Natural killer cell treated with Interleukin-12 subunit alpha and Interleukin-12 subunit beta and Interleukin-15 and Interleukin-18, amount 100 ng/mL, for 72 hours (primary cell): ENCODE data around the gene ACTR6. TPM values are rescaled to one million over a fixed set of nuclear protein-coding genes. Genes with fewer than 3 reads are reported as not detected.

Source experiments
- ATAC-seq, 2 donors: fragments of 150-1000 bp; cut with Tn5 transposase in 1 of 2; sonication (Bioruptor Pico), chemical (Tn5 transposase) in 1 of 2; 2 replicates each; pipeline ENCODE4 v1.10.0; 2021
- DNase-seq: peaks from one replicate; pipeline ENCODE4 v3.0.0; 2022; ENCODE audit warnings: low spot score
- H3K27ac Mint-ChIP-seq, 2 donors: 1 replicate in 1 of 2; 2 replicates in 1 of 2; pipeline ENCODE4 v1.8.0; 2022; ENCODE audit warnings: mixed read lengths in 2 of 2, mild to moderate bottlenecking in 1 of 2, moderate library complexity in 1 of 2
- H3K27me3 Mint-ChIP-seq, 2 donors: 1 replicate in 1 of 2; 2 replicates in 1 of 2; pipeline ENCODE4 v1.8.0; 2022; ENCODE audit warnings: mixed read lengths in 2 of 2
- H3K36me3 Mint-ChIP-seq: one replicate; pipeline ENCODE4 v1.8.0; 2022; ENCODE audit warnings: mixed read lengths
- H3K4me1 Mint-ChIP-seq, 2 donors: 1 replicate in 1 of 2; 2 replicates in 1 of 2; pipeline ENCODE4 v1.8.0; 2022; ENCODE audit warnings: low read depth in 2 of 2, mixed read lengths in 2 of 2, mild to moderate bottlenecking in 1 of 2
- H3K4me3 Mint-ChIP-seq: one replicate; pipeline ENCODE4 v1.8.0; 2022; ENCODE audit warnings: mixed read lengths
- H3K9me3 Mint-ChIP-seq: 2 replicates; pipeline ENCODE4 v1.8.0; 2022; ENCODE audit warnings: mixed read lengths
- total RNA-seq, 2 donors: library from RNA; stranded (reverse); gene quantifications; one replicate each; pipeline ENCODE4 v1.2.3, GENCODE V29; 2022

Gene ACTR6
- 10 to 100 TPM; 24.0 to 47.6 TPM for total RNA-seq

DNA sequence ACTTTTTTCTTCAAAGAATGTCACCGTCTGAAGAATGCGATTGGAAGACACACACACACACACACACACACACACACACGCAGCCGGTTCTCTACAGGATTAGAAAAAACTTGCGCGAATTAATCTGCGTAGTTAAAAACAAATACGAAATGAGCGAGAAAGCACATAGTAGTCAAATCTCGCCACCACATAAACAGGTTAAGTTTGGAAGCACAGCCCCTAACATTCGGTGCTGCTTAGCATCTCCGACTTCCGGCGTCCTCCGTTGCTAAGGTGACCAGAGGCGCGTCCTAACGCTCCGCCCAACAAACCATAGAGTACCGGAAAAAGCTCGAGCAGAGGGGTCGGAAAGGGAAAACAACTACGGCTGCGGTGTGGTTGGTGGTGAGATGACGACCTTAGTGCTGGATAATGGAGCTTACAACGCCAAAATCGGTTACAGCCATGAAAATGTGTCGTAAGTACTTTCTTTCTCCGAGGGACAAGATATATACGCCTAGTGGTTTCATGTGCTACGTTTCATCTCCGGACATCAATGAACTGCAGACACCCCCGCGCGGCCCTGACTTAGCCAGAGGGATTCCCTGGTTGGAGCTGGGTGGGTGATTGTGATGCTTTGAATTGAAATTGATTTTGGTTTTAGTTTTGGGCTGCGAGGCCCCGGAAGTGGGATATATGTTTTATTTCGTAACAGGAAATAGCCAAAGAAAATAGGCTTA lies at the start of gene ACTR6:
Gene ACTR6, plus strand, starts transcription at position 353 of the 719 bp plus-strand sequence. Its CDS starts 37 bp downstream, at position 390.
- Mint-ChIP-seq H3K4me3 (peak within 1 kb of the TSS; percentile 98), H3K27ac (peak within 1 kb of the TSS; percentile 95 to 96), H3K4me1 (peaks cover 20 to 23% of the 10 kb centered on the region in 2 donors), H3K9me3 (no peaks in the 10 kb centered on the region), H3K36me3 (no peaks in the 10 kb centered on the region), H3K27me3 (no peaks in the 10 kb centered on the region)
- ATAC-seq (peak; percentile 93 to 95), DNase-seq (peak; percentile 95)

DNA sequence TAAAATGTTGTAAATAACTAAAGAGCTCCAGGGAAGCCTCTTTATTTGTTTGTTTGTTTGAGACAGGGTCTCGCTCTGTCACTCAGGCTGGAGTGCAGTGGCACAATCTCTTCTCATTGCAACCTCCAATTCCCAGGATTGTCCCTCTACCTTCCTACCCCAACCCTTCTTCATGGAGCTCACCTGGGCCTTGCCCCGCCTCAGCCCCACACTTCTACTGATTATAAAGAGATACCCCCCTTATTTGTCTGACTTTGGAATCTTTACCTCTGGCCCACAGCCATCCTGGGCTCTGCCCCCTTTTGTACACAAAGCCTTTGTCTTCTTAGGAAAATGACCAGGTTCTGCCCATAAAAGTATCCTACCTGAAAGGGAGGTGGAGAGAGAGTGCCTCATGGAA lies 48.8 kb upstream of the ACTR6 start:
- Mint-ChIP-seq H3K27ac (no peak overlapping the region), H3K4me3 (no peak overlapping the region)
- ATAC-seq = no peak

DNA sequence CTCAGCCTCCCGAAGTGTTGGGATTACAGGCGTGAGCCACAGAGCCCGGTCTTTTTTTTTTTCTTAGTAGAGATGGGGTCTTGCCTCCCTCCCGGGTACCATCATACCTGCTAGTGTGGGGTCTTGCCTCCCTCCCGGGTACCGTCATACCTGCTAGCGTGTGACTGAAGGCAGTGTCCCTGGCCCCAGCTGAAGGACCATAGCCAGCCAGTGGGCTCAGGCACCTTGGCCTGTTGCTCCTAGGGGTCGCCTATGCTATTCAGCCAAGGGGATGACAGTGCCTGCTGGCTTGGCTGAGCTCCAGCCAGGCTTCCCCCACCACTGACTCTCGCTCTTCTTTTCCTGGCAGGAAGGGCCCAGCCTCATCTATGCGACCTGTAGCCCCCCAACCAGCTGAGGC lies 47.5 kb upstream of the ACTR6 start:
- Mint-ChIP-seq H3K9me3 (no peaks in the 10 kb centered on the region), H3K36me3 (no peaks in the 10 kb centered on the region), H3K27me3 (no peaks in the 10 kb centered on the region), H3K4me3 (no peak overlapping the region), H3K27ac (no peak overlapping the region), H3K4me1 (peaks cover 6 to 7% of the 10 kb centered on the region in 2 donors)
- ATAC-seq (no peak), DNase-seq (no peak)

More for the DNA sequence above, 48.8 kb upstream of the ACTR6 start:
- DNase-seq = no peak
- Mint-ChIP-seq H3K27me3 (no peaks in the 10 kb centered on the region), H3K9me3 (no peaks in the 10 kb centered on the region), H3K4me1 (peaks cover 6 to 7% of the 10 kb centered on the region in 2 donors), H3K36me3 (no peaks in the 10 kb centered on the region)

DNA sequence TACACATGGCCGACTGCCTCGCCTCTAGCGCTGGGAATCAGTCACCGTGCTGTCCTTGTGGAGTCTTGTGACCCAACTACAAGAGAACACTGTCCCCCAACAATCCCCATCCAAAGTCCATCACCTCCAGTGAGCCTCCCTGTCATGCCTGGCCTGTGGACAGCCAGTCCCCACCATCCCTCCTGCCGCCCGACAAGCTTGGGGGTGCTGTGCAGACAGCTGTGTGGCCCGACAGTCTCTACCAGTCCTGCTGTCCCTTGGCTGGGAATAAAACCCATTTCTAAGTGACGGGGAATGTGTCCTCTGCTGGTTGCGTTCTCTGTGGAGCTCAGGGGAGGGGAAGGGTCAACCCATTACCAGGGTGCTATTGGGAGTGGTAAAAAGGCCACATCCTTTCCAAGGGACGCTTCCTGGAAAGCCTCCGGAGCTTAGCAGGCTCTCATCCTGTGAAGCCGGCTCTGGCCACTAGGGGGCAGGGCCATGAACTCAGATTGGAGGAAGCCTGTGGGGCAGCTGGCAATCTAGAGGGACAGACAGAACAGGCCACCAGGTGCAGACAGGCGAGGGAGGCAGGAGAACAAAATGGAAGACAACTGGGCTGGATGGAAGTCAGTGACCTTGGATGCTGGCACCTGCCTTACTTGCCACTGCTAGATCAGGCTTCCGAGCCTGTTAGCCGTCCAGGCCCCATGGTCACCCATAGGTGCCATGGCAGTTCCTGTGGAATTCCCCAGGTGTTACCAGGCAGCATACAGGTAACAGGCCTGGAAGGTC lies 46.0 kb upstream of the ACTR6 start:
- Mint-ChIP-seq H3K4me3 (no peak overlapping the region), H3K9me3 (no peaks in the 10 kb centered on the region), H3K36me3 (no peaks in the 10 kb centered on the region), H3K4me1 (peaks cover 6 to 7% of the 10 kb centered on the region in 2 donors), H3K27ac (no peak overlapping the region), H3K27me3 (no peaks in the 10 kb centered on the region)
- DNase-seq (peak; percentile 79), ATAC-seq (peak; percentile 71 to 74)

DNA sequence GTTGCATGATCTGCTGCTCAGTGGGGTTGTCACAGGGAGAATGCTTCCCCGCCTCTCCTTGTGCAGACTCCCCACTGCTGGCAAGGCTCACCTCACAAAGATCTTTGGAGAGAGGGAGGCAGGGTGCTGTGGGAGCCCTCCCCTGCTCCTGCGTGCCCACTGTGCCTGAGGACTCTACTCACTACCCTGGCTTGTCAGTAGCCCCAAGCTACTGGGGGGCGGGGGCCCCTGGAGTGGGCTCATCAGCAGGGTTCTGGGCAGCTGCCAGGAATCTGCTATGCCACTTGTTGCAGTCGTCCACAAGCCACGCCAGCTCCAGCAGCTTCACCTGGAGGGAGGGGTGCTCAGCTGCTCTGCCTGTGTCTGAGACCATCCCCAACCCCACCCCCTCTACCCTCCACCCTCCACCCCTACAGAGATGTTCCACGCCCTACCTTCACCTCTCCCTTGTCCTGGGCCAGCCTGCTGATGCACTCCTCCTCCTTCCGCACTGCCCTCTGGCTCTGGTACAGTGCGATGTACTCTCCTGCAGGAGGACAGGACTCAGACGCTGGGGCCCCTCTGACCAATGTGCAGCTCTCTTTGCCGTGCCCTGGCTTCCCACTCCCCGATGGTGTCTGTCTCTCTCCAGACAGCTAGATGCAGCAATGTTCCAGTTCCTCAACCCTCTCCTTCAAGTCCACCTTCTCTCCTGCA lies 43.7 kb upstream of the ACTR6 start:
- peaks cover 6 to 7% of the 10 kb centered on the region in 2 donors for H3K4me1 Mint-ChIP-seq
- DNase-seq (no peak), ATAC-seq (peak; percentile 21 to 54)
- no peaks in the 10 kb centered on the region for H3K36me3 Mint-ChIP-seq
- H3K27me3 Mint-ChIP-seq = no peaks in the 10 kb centered on the region
- H3K4me3 Mint-ChIP-seq = no peak overlapping the region
- no peak overlapping the region for H3K27ac Mint-ChIP-seq
- H3K9me3 Mint-ChIP-seq = no peaks in the 10 kb centered on the region

- peak in 1 of 2 donors; percentile 7 for ATAC-seq
- no peak overlapping the region for H3K27ac Mint-ChIP-seq
- DNase-seq = no peak
- H3K4me3 Mint-ChIP-seq = no peak overlapping the region
- no peaks in the 10 kb centered on the region for H3K27me3 Mint-ChIP-seq
- peaks cover 6 to 7% of the 10 kb centered on the region in 2 donors for H3K4me1 Mint-ChIP-seq
- H3K36me3 Mint-ChIP-seq = no peaks in the 10 kb centered on the region
- H3K9me3 Mint-ChIP-seq = no peaks in the 10 kb centered on the region
Measured at GRCh38 chr12:100157427-100157821, 43.2 kb upstream of the ACTR6 start.

DNA sequence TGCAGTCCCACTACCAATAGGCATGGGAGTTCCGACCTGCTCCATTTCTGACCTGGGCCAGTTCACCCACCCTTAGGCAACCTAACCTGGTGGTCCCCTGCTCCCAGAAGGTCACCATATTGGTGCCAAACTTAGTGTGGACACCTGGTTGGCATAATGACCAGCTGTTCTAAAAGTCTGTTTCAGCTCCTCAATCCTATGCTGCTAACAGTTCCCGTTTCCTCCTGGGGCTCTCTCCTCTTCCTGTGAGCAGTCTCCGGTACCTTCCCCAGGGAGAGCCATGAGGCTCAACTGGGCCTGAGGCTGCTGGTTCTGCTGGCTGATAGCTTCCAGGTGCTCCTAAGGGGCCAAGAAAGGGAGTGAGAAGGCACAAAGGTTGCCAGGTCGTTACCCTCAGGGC lies 42.1 kb upstream of the ACTR6 start:
- no peaks in the 10 kb centered on the region for H3K36me3 Mint-ChIP-seq
- no peaks in the 10 kb centered on the region for H3K27me3 Mint-ChIP-seq
- ATAC-seq (no peak), DNase-seq (no peak)
- H3K4me3 Mint-ChIP-seq = no peak overlapping the region
- H3K4me1 Mint-ChIP-seq = peaks cover 6 to 7% of the 10 kb centered on the region in 2 donors
- no peak overlapping the region for H3K27ac Mint-ChIP-seq
- H3K9me3 Mint-ChIP-seq = no peaks in the 10 kb centered on the region

DNA sequence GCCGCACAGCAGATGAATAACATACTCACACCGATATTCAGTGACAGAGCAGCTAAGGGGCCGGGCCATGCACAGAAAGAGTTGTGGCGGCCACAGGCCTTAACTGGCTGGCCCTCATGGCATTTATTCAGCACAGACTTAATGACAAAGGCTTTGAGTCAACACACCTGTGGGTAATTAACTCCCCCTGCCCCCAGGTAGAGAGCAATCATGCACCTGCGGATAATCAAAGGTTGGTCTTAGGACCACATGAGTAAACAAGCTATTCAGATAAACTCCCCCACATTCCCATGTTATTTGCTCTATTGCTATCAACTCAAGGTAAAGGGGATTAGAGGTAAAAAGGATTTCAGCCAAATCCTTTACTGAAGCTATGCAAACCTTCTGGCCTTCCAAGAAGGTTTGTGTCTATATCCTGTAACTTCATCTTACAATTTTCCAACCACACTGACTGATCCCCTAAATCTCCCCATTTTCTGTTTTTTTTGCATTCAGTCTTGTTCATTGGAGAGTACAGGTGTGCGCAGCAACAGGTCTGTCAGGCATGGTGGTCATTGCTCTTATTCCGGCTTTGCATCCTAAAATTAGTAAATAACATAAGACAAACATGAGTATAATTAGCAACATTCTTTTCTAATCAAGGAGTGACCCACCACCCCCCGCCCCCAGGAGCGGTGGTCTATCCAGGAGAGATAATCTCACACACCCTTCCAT lies 41.1 kb upstream of the ACTR6 start:
- H3K27ac Mint-ChIP-seq = no peak overlapping the region
- no peaks in the 10 kb centered on the region for H3K27me3 Mint-ChIP-seq
- H3K9me3 Mint-ChIP-seq = no peaks in the 10 kb centered on the region

DNA sequence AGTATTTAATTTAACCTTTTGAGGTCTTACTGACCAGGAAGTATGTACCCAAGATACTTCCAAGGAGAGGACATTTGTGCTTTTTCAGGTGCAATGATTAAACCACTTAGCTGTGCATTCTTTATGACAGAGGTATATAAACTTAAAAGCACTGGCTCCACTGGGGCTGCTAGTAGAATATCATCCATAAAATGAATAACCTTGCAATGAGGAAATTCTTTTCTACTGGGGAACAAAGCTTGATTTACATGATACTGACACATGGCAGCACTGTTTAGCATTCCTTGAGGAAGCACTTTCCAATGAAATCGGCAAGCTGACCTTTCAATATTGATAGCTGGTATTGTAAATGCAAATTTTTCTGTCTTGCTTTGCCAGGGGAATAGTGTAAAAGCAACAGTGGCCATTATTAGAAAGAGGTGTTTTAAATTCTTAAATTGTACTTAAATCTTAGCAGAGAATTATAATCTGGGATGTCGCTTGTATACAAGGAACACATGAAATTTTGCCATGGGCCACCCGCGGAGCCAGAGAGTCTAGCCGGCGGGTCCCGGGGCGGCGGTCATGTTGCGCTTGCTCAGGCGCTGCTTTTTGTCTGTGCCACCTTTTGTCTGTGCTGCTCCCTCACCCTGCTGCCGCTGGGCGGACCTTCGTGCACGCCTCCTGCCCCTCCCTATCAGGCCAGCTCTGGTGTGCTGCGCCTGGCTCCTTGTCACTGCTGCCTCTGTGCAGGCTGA lies 37.0 kb upstream of the ACTR6 start:
- H3K27ac Mint-ChIP-seq = no peak overlapping the region
- H3K9me3 Mint-ChIP-seq = no peaks in the 10 kb centered on the region
- ATAC-seq (peak; percentile 91 to 97), DNase-seq (peak; percentile 74)
- peaks cover 5 to 9% of the 10 kb centered on the region in 2 donors for H3K4me1 Mint-ChIP-seq
- no peaks in the 10 kb centered on the region for H3K27me3 Mint-ChIP-seq
- no peaks in the 10 kb centered on the region for H3K36me3 Mint-ChIP-seq
- H3K4me3 Mint-ChIP-seq = peak overlapping the region; percentile 32

More for the DNA sequence above, 41.1 kb upstream of the ACTR6 start:
- Mint-ChIP-seq H3K4me1 (peaks cover 9 to 13% of the 10 kb centered on the region in 2 donors), H3K4me3 (no peak overlapping the region), H3K36me3 (no peaks in the 10 kb centered on the region)
- ATAC-seq (no peak), DNase-seq (no peak)

- no peaks in the 10 kb centered on the region for H3K9me3 Mint-ChIP-seq
- H3K4me1 Mint-ChIP-seq = peaks cover 5 to 9% of the 10 kb centered on the region in 2 donors
- peak overlapping the region; percentile 32 for H3K4me3 Mint-ChIP-seq
- H3K36me3 Mint-ChIP-seq = no peaks in the 10 kb centered on the region
- DNase-seq = no peak
- H3K27me3 Mint-ChIP-seq = no peaks in the 10 kb centered on the region
- ATAC-seq = no peak
- H3K27ac Mint-ChIP-seq = no peak overlapping the region
Measured at GRCh38 chr12:100164153-100164704, 36.4 kb upstream of the ACTR6 start.

- no peak for DNase-seq
Measured at GRCh38 chr12:100165356-100165755, 35.3 kb upstream of the ACTR6 start.

DNA sequence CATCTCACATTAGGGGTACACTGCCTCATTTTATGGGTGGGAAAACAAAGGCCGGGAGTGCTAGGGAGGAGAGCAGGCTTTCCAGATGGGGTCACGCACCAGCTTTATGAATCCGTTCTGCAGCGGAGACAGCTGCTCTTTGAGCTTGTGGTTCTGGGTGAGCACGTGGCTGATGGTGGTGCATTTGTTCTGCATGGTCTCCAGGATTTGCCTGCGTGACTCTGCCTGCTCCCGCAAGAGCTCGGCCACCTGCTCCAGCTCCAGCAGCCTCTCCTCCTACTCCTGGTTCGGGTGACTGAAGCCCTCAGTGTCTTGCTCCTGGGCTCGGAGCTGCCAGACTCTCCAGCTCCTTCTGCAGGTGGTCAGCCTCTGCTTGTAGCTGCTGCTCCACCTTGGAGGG lies 34.4 kb upstream of the ACTR6 start:
- Mint-ChIP-seq H3K36me3 (no peaks in the 10 kb centered on the region), H3K27ac (no peak overlapping the region), H3K9me3 (no peaks in the 10 kb centered on the region), H3K4me3 (no peak overlapping the region), H3K27me3 (no peaks in the 10 kb centered on the region), H3K4me1 (peaks cover 5 to 9% of the 10 kb centered on the region in 2 donors)
- DNase-seq (no peak), ATAC-seq (no peak)

More at GRCh38 chr12:100165356-100165755, 35.3 kb upstream of the ACTR6 start:
- no peak overlapping the region for H3K4me3 Mint-ChIP-seq
- no peak overlapping the region for H3K27ac Mint-ChIP-seq
- no peaks in the 10 kb centered on the region for H3K36me3 Mint-ChIP-seq
- no peaks in the 10 kb centered on the region for H3K9me3 Mint-ChIP-seq
- H3K4me1 Mint-ChIP-seq = peaks cover 5 to 9% of the 10 kb centered on the region in 2 donors
- no peak for ATAC-seq
- no peaks in the 10 kb centered on the region for H3K27me3 Mint-ChIP-seq
